ENCODE measurements around the gene HOXA11.

The HOXA11 gene

GRCh38 chr7:27205325-27206280, 20.6 kb upstream of the HOXA11 start:
- DNase-seq (ENCODE audit: low read depth in 2 of 2) = no peak

GRCh38 chr7:27204851-27205322, 19.9 kb upstream of the HOXA11 start:
- DNase-seq (ENCODE audit: low read depth in 2 of 2) = no peak

GRCh38 chr7:27203964-27204594, 19.0 kb upstream of the HOXA11 start:
- no peak for DNase-seq (ENCODE audit: low read depth in 2 of 2)

GRCh38 chr7:27203365-27203953, 18.4 kb upstream of the HOXA11 start:
- no peak for DNase-seq (ENCODE audit: low read depth in 2 of 2)

GRCh38 chr7:27202862-27203134, 17.8 kb upstream of the HOXA11 start:
- DNase-seq (ENCODE audit: low read depth in 2 of 2) = no peak

DNA sequence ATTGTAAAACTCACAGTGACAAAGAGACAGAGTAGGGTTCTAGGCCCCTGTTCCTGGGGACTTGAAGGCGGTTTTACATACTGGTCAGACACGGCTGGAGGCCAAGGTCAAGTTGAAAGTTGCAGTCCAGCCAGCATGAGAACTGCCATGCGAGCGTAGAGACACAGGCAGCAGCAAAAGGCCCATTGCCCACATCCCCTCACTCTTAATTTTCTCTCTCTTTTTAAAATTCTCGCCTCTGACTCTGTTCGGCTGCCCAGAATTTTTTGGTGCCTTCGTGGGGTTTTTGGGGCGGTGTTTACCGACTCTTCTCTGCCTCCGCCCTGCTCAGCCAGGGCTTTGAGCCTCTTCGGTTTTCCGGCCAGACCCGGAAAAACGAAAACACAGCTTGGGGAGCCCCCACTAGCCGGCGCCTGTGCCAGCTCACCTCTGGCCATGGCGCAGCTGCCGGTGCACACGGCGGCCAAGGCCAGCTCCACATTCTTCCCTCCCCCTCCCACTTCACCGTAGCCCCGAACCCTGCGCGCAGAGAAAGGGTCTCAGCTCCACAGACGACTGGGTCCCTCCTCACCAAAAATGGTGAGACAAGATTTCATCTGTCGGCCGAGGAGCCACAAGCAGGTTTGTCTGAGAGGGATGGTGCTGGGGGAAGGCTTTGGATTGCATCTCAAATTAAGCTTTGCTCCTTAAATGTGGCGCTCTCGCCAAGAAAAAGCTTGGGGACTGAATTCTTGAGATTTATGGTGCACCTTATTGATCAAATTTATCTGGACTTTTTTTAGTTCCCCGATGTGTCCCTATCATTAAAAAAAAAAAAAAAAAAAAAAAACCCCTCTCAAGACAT, 17.2 kb upstream of the HOXA11 start:
- no peak for DNase-seq (ENCODE audit: low read depth in 2 of 2)

- DNase-seq (ENCODE audit: low read depth in 2 of 2) = no peak
Observed at GRCh38 chr7:27201580-27202017, 16.6 kb upstream of the HOXA11 start.

GRCh38 chr7:27200761-27201579, 15.9 kb upstream of the HOXA11 start:
- no peak for DNase-seq (ENCODE audit: low read depth in 2 of 2)

DNA sequence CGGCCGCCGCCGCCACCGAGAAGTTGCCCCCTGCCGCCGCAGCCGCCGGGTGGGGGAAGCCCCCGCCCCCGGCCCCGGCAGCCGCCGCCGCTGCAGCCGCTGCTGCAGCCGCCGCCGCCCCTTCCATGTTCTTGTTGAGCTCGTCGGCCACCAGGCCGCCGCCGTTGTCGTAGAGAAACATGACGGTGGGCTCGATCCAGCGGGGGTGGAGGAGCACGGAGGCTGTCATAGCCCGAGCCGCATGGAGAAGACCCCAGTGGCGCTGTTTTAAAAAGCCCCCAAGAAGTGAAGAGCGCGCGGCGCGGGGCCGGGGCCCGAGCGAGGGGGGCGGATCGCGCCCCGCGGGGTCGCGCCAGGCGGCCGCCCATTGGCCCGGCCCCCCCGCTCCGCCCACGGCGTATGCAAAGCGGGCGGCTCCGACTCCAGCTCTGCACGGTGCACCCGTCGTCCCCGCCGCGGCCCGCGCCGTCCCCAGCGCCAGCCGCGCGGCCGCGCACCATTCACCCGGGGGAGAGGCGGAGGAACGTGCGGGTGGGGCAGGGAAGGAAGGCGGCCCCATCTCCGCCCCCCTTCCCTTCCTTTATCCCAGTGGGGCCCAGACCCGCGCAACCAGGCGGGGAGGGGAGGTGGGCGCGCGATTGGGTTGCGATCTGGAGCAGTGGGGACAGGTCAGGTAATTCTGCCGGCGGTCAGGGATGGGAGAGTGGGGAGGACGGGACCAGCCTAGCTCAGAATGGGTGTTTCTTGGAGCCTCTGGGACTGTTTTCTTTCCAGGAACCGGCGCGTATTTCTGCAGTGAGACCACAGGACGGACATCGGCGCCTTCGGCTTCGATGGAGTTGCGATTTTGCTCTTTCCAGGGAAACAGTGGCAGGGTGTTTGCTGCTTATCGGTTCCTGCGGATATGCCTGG, 15.1 kb upstream of the HOXA11 start, which contains the start of gene HOXA13:
HOXA13 (minus strand) TSS at position 243 of the 912 bp plus-strand sequence; CDS start at position 229, 14 bp downstream.
- no peak for DNase-seq (ENCODE audit: low read depth in 2 of 2)

DNA sequence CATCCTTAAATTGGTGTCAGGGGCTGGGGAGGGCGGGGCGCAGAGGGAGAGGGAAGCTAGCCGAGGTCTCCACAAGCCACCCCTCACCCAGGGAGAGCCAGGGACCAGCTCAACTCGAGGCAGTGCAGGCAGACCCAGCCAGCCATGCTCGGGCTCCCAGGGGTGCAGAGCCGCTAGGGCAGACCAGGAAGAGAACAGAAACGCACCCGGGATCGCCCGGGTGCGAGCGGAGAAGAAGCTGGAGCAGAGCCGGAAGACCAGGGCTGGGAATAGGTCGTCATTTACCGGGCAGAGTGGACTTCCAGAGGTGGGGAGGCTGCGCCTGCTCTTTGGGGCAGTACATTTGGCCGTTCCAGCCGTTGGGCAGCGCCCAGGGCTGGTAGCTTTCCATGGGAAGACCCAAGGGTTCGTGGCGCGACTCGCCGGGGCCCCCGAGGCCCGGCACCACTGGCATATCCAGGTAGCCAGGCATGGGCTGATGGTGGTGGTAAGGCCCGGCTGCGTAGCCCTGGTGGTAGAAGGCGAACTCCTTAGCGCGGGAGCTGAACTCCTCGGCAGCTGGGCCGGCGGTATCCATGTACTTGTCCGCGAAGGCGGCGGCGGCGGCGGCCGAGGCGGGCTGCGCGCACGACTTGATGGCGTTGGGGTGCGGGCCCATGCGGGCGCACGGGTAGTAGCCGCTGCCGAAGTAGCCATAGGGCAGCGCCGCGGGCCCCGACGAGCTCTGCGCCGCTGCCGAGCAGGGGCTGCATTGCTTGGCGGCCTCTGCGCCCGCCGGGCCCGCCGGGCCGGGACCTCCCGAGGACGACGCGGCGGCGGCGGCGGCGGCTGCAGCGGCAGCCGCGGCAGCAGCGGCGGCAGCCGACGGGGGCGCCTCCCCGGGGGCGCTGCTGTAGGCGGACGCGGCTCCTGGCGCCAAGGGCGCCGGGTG, 14.1 kb upstream of the HOXA11 start:
- no peak for DNase-seq (ENCODE audit: low read depth in 2 of 2)

DNA sequence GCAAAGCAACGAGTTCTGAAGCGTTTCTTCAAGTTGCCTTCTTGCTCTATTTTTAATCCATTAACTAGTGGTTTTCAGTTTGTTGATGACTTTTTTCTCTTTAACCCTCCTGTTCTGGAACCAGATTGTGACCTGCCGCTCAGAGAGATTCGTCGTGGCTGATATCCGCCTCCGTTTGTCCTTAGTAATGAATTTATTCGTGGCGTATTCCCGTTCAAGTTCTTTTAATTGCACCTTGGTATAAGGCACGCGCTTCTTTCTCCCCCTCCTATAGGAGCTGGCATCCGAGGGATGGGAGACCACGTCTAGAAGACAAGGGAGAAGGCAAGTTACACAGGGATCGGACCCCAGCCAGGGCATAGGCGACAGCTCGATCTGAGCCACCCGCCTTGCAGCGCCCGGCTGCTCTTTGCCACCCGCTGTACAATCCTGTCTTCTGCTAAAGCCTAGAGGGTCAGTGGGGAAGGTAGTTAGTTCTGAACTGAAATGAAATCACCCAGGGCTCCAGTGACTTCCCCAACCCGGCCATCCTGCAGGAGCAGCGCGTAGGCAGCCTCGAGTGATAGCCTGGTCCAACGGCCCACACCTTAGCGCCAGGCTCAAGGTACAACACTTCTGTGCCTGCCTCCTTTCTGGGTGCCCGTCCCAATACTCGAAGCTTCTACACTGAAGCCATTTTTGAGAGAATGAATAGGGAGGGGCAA, 13.3 kb upstream of the HOXA11 start:
- no peak for DNase-seq (ENCODE audit: low read depth in 2 of 2)

GRCh38 chr7:27197137-27198042, 12.4 kb upstream of the HOXA11 start:
- DNase-seq (ENCODE audit: low read depth in 2 of 2) = no peak

DNA sequence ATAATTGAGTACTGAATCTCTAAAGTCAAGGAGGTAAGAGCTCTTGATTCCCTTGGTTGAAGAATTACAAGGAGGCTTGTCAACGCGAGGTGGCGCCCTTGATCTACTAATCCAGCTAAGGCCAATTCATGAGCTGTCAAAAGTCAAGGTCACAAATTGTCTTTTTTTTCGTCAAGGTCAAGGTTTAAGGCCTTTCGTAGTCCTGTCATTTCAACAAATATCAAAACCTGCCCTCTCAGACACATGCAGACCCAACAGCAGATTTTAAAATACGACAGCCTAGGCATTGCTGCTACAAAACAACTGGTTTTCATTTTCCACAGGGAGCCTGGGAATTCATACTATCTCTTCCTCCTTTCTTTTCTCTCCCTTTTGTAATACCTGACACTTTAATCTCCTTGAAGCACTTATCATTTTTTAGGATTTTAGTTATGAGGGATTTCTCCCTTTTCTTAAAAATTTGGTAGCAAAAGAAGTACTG, 11.3 kb upstream of the HOXA11 start:
- peak; percentile 78 to 81 for DNase-seq (ENCODE audit: low read depth in 2 of 2)

- DNase-seq (ENCODE audit: low read depth in 2 of 2) = no peak
Observed at GRCh38 chr7:27194686-27195379, 9.8 kb upstream of the HOXA11 start.

- no peak for DNase-seq (ENCODE audit: low read depth in 2 of 2)
Observed at GRCh38 chr7:27194002-27194352, 8.9 kb upstream of the HOXA11 start.

DNA sequence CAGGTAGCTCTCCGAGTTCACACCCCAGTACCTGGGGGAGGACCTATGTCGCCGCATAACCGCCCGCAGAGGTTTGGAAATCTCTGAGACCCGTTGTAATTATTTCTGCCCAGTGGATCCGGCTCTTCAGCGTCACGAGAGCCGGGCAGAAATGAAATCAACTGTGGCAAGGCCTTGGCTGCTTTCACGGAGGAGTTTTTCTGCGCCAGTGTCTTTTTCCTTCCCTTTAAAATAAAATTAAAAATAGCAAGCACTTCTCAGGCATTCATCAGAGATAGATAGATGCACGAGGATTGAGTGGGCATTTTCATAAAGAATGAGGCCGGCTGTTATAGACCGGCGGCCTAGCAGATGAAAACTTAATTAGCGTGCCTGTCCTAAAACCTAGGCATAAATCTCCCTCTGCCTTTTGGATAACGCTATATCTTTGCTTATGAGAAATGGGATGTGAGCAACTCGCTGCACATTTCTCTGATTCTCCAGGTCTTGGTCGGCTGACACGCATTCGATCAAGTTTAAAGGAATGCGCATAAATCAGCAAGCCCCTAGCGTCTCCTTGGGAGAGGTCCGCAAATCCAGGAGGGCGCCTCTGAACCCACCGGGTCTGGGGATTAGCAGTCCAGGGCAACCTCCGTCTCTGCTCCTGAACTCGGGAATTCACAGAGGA, 8.4 kb upstream of the HOXA11 start:
- DNase-seq (ENCODE audit: low read depth in 2 of 2) = no peak

Measured in stimulated activated CD4-positive, alpha-beta T cell treated with anti-CD3 and anti-CD28 coated beads, Interleukin-4, amount 100 ng/mL, for 48 hours (primary cell).